Fibroblast of skin of scalp (primary cell): Measurements from ENCODE around the gene C8A.

Experiments
- DNase-seq: peaks from one replicate; pipeline ENCODE4 v3.0.0-alpha.2; 2013

C8A gene

GRCh38 chr1:56837244-56837939, 17.2 kb upstream of the C8A start:
- no peak for DNase-seq

- no peak for DNase-seq
Measured at GRCh38 chr1:56838759-56839158, 15.8 kb upstream of the C8A start.

DNA sequence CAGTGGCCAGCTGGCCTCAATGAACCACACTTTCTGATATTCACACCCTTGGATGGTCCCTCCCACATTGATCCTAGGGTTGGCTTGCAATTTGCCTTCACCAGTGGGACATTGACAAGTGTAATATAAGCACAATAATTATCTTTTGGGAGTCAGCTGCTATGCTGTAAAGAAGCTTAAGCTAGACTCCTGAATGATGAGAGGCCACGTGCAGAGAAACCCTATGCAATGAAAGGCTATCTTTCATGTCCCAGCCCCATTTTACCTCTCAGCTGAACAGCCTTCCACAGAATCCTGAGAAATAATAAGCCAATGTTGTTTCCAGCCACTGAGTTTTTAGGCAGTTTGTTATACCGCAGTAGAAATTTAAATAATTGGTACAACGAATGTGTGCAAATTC, 11.1 kb upstream of the C8A start:
- no peak for DNase-seq

DNA sequence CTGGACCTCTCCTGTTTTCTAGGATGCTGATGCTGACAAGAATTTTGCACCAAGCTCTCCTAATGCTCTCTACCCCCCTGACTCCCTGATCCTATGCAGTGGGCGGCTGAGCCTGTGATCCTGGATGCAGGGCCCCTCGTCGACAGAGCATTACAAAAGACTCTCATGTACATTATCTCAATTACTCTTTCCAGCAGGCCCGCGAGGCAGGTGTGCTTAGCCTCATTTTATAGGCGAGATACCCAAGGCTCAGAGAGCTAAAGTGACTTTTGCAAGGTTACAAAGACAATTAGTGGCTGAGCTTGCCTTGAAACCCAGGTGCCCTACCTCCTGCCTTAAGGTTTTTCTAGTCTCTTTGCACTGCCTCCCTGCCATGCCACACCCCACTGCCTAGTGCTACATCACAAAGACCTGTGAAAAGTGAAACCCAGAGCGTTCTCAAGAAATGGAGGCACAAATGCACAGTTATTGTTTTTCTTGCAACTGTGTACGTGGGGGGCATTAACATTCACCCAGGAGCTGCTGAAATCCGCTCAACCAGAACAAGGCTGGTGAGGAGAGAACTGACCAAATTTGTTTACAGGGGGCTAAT, 10.0 kb upstream of the C8A start:
- DNase-seq = no peak

- DNase-seq = no peak
Measured at GRCh38 chr1:56845343-56845742, 9.3 kb upstream of the C8A start.

GRCh38 chr1:56849750-56850149, 4.8 kb upstream of the C8A start:
- DNase-seq = no peak

- no peak for DNase-seq
Measured at GRCh38 chr1:56850411-56850810, 4.2 kb upstream of the C8A start.

DNA sequence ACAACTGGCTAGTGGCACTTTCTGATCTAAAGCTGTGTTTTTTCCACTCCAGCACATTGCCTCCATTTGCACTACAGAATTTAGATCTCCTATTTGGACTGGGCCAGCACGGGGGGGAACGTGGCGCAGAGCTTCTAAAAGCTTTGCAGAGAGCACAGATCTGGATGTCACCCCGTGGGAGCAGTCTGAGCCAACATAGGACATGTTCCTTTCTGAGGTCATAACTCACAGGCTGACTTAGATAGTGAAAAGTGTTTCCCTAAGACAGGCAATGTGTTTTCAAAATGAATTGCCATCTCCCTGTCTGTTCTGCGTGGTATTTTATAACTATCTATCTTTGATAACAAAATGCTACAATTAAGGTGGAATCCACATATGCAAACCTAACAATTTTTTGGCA, 3.7 kb upstream of the C8A start:
- no peak for DNase-seq

DNA sequence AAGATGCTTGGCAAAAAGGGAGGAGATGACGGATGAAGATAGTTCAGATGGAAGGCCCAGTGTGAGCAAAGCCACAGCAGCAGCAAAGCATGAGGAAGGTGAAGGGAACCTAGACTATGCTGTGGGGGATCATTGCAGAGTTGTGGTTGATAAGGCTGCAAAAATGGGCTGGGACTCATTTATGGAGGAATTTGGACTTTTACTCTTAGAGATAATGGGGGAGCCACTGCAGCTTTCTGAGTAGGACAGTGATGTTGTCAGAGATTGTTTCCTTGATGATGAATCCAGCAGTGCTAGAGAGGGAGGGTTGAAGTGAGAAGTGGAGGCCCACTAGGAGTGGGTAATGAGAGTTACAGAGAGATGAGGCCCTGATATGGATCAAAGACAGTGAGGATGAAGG, 2.1 kb upstream of the C8A start:
- no peak for DNase-seq

- DNase-seq = no peak
Measured at GRCh38 chr1:56855190-56855589, 593 bp downstream of the C8A start.

GRCh38 chr1:56856186-56856585, 1.6 kb downstream of the C8A start:
- DNase-seq = no peak

GRCh38 chr1:56859287-56859686, 4.7 kb downstream of the C8A start:
- no peak for DNase-seq

GRCh38 chr1:56863265-56863992, 8.8 kb downstream of the C8A start:
- no peak for DNase-seq

- no peak for DNase-seq
Measured at GRCh38 chr1:56864430-56864829, 9.8 kb downstream of the C8A start.

DNA sequence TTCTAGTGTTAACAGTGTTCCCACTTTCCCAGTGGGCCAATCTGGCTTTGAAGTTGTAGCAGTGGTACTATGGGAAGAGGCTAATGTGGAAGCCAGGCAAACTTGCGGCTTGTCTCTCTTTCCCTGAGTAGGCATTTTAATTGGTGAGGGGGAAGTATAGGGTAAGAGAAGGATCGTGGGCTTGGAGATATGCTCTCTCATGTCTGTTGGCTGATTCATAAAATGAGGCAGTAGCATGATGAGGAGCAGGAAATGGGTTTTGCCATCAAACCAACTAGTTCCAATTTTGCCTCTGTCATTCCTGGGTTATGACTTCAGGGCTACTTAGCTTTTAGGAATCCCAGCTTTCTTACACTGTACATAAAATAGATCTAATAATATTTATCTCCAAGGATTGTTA, 12.1 kb downstream of the C8A start:
- peak; percentile 87 for DNase-seq

DNA sequence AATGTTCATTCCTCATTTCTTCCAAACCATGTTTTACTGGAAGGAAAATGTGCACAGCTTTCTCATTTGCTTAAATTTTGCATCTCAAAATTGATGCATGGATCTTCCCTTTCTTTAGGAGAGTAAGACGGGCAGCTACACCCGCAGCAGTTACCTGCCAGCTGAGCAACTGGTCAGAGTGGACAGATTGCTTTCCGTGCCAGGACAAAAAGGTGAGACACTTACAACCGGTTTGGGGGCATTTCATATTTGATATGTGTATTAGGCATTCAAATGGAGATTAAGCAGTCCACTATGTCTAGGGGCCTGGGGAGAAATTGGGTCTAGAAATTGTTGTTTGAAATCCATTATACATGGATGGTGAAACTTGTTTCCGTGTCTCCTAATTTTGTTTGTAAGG, 12.9 kb downstream of the C8A start:
- no peak for DNase-seq

- DNase-seq = peak; percentile 34
Measured at GRCh38 chr1:56868761-56869160, 14.2 kb downstream of the C8A start.

DNA sequence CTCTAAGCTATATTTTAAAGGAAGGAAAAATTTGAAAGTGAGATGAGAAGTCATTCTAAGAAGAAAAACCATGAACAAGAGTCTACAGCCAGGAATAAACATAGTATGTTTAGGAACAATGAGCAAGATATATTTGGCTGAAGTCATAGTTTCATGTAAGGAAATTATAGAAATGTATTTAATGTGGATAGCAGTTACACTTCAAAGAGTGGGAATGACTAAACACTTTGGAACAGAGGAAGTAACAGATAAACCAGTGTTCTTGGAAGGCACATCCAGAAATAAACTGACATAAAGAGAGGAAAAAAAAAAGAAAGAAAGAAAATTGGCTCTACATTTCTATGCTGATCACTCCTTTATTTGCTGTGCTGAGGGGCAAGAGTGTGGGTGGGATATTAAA, 18.0 kb downstream of the C8A start:
- DNase-seq = peak; percentile 52

- no peak for DNase-seq
Measured at GRCh38 chr1:56873213-56873612, 18.6 kb downstream of the C8A start.

DNA sequence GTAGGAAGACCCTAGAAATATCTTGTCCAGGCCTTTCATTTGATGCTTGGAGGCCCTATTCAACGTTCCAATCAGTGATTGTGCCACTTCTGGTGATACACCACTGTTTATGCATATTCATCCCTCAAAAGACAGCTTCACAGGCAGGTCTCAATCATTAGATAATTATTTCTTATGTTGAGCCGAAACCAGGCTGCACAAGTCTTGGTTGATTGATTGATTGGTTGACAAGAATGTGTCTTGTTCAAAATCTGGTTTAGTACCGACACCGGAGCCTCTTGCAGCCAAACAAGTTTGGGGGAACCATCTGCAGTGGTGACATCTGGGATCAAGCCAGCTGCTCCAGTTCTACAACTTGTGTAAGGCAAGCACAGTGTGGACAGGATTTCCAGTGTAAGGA, 20.1 kb downstream of the C8A start:
- no peak for DNase-seq

GRCh38 chr1:56877973-56878372, 23.4 kb downstream of the C8A start:
- DNase-seq = peak; percentile 9

- no peak for DNase-seq
Measured at GRCh38 chr1:56880774-56881173, 26.2 kb downstream of the C8A start.

DNA sequence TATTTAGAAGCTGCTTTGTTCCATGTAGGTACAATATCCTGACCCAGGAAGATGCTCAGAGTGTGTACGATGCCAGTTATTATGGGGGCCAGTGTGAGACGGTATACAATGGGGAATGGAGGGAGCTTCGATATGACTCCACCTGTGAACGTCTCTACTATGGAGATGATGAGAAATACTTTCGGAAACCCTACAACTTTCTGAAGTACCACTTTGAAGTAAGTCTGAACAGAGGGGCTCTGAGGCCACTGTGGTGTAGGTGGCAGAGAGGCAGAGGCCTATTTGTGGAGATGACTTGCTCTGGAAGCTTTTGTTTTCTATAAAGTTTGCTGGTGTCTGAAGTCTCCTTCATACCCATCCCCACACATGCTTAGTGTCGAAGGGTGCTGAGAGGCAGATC, 26.8 kb downstream of the C8A start:
- DNase-seq = no peak

DNA sequence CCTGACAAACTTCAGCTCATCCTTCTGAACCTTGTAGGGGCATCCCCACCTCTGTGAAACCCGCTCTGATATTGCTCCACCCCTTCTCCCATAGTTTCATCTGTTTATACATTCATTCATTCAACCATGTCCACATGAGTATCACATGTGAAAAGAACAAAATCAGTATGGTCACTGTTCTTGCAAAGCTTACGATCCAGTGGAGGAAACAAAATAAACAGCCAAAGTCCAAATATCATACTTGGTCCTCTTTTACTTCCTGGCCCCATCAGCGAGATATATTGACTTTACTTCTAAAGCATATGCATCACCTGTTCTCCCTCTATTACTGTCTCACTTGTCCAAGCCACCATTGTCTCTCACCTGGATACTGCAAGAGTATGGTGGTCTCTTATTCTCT, 35.6 kb downstream of the C8A start:
- DNase-seq = no peak
